ENCODE data around the gene HMGXB3. TPM values are rescaled to one million over a fixed set of nuclear protein-coding genes. Genes with fewer than 3 reads are reported as not detected.

Gene HMGXB3
- total and polyA plus RNA-seq, 2 experiments from 2014 or later = 16.7 to 51.0 TPM

DNA sequence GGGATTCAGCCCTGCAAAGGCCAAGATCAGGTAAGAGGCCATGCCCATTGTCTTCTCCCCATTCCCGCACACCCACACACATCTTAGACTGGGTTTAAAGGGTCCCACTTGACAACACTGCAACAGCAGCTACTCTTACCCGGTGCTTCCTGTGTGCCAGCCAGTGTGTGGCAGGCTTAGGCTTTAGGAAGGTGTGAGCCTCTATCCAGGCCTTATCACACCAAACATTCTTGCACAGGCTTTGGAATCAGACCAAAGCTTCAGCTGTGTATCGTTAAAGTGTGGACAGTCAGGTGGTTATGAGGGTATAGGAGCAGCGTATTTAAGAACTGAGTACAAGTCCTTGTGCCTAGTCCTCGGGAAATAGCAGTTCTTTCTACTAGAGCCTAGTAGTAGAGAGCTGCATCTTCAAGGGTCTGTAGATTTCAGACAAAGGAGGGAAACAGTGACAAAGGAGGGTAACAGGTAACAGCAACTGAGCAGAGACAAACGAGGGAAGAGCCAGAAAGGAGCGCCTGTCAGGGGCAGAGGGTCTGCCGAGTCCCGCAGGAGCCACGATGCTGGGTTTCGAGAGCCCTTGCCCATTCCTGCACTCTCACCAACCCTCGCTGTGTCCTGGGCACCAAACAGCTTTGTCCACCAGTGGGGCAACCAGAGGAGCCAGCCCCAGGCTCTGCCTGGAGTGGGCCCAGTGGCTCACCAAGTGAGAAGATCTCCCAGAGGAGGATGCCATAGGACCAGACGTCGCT lies 55.0 kb downstream of the HMGXB3 start:
- Histone ChIP-seq H3K36me3 (peaks cover 22% of the 10 kb centered on the region), H3K4me1 (ENCODE audit: low read depth) (no peaks in the 10 kb centered on the region), H3K27me3 (no peaks in the 10 kb centered on the region), H3K9me3 (ENCODE audit: low read depth) (no peaks in the 10 kb centered on the region), H3K27ac (no peak overlapping the region), H3K4me3 (no peak overlapping the region)
- TF ChIP-seq, protein P1, sequence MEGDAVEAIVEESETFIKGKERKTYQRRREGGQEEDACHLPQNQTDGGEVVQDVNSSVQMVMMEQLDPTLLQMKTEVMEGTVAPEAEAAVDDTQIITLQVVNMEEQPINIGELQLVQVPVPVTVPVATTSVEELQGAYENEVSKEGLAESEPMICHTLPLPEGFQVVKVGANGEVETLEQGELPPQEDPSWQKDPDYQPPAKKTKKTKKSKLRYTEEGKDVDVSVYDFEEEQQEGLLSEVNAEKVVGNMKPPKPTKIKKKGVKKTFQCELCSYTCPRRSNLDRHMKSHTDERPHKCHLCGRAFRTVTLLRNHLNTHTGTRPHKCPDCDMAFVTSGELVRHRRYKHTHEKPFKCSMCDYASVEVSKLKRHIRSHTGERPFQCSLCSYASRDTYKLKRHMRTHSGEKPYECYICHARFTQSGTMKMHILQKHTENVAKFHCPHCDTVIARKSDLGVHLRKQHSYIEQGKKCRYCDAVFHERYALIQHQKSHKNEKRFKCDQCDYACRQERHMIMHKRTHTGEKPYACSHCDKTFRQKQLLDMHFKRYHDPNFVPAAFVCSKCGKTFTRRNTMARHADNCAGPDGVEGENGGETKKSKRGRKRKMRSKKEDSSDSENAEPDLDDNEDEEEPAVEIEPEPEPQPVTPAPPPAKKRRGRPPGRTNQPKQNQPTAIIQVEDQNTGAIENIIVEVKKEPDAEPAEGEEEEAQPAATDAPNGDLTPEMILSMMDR (IDR thresholded peaks at IDR 0.05; ENCODE audit: low read depth, low read length) = no peak
- no peak for DNase-seq (ENCODE audit: low read depth in 1 of 2, low spot score in 1 of 2)

DNA sequence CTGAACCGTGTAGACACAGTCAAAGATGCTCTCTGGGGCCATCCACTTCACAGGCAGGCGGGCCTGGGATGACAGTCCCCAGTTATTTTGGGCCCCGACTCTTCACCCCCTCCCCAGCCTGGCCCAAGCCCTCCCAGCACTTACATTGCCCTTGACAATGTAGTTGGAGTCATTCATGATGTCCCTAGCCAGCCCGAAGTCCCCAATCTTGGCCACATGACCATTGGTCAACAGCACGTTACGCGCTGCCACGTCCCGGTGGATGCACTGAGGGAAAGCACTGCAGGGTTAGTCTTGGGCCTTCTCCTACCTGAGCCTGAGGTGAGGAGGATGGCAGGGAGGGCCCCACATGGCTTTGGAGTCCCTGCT lies 55.5 kb downstream of the HMGXB3 start:
- TF ChIP-seq, protein P1 (IDR thresholded peaks at IDR 0.05; ENCODE audit: low read depth, low read length) = no peak
- H3K4me1 ChIP-seq (ENCODE audit: low read depth) = no peaks in the 10 kb centered on the region
- no peaks in the 10 kb centered on the region for H3K27me3 ChIP-seq
- no peak overlapping the region for H3K27ac ChIP-seq
- H3K4me3 ChIP-seq = no peak overlapping the region
- no peaks in the 10 kb centered on the region for H3K9me3 ChIP-seq (ENCODE audit: low read depth)
- H3K36me3 ChIP-seq = peaks cover 17% of the 10 kb centered on the region
- no peak for DNase-seq (ENCODE audit: low read depth in 1 of 2, low spot score in 1 of 2)

DNA sequence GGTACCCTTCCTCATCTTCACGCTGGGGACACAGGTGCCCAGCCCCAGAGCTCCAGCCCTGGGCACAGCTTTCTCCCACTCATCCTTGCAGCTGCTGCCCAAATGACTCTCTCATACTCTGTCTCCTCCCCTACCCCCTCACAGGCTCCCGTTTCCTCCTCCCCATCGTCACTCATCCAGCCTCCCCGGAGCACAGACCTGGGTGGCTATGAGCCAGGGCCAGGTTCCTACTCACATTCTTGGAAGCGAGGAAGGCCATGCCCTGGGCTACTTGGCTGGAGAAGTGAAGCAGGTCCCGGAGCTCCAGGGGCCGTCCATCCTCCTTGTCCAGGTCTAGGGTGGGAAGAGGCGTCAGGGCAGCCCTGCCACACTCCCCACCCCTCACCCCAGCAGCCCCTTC lies 56.5 kb downstream of the HMGXB3 start:
- DNase-seq (ENCODE audit: low read depth in 1 of 2, low spot score in 1 of 2) = no peak
- Histone ChIP-seq H3K36me3 (peaks cover 11% of the 10 kb centered on the region), H3K4me1 (ENCODE audit: low read depth) (no peaks in the 10 kb centered on the region), H3K4me3 (no peak overlapping the region), H3K27me3 (no peaks in the 10 kb centered on the region), H3K27ac (no peak overlapping the region), H3K9me3 (ENCODE audit: low read depth) (no peaks in the 10 kb centered on the region)
- TF ChIP-seq, protein P1 (IDR thresholded peaks at IDR 0.05; ENCODE audit: low read depth, low read length) = no peak

DNA sequence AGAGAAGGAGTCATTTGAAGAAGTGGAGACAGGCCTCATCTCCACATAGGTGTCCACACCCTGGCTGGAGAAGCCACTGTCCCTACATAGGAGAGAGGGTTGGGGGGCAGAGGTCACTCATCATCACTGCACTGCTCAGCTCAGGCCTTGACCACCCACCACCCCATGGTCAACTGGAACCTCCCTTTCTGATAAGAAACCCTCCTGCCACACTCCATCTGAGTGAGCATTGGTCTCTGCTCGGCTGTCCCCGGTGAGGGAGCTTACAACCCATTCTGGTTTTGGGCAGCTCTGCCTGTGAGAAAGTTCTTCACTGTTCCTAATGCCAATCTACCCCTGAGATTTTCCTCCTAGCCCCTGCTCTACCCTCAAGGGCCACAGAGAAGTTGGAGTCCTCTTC lies 57.0 kb downstream of the HMGXB3 start:
- H3K36me3 ChIP-seq = peaks cover 9% of the 10 kb centered on the region
- TF ChIP-seq, protein P1 (IDR thresholded peaks at IDR 0.05; ENCODE audit: low read depth, low read length) = no peak
- H3K9me3 ChIP-seq (ENCODE audit: low read depth) = no peaks in the 10 kb centered on the region
- H3K4me1 ChIP-seq (ENCODE audit: low read depth) = no peaks in the 10 kb centered on the region
- H3K27me3 ChIP-seq = no peaks in the 10 kb centered on the region
- H3K27ac ChIP-seq = no peak overlapping the region
- no peak for DNase-seq (ENCODE audit: low read depth in 1 of 2, low spot score in 1 of 2)
- no peak overlapping the region for H3K4me3 ChIP-seq

DNA sequence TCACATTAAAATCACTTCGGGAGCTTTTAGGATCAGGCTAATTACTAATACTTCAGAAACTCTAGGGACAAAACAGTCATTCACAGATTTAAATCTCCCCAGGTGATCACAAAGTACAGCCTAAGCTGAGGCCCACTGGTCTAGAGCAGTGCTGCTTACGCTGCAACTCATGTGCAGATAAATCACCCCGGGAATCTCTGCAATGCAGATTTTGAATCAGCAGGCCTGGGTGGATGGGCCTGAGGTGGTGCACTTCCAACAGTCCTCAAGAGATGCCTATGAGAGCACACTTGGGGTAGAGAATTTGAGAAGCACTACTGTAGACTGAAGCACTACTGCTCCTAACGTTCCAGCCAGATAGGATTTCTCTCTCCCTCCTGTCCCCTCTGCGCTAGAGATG lies 57.5 kb downstream of the HMGXB3 start:
- Histone ChIP-seq H3K27ac (no peak overlapping the region), H3K4me1 (ENCODE audit: low read depth) (no peaks in the 10 kb centered on the region), H3K4me3 (no peak overlapping the region), H3K36me3 (peaks cover 5% of the 10 kb centered on the region), H3K9me3 (ENCODE audit: low read depth) (no peaks in the 10 kb centered on the region), H3K27me3 (no peaks in the 10 kb centered on the region)
- TF ChIP-seq, protein P1 (IDR thresholded peaks at IDR 0.05; ENCODE audit: low read depth, low read length) = no peak
- no peak for DNase-seq (ENCODE audit: low read depth in 1 of 2, low spot score in 1 of 2)
